NCI-H1436 (cell line): ENCODE results near the gene MTX2.

ENCODE experiments used
- DNase-seq: peaks from one replicate; lab custom pipeline; 2025; lab: John Stamatoyannopoulos, UW

MTX2 gene

DNA sequence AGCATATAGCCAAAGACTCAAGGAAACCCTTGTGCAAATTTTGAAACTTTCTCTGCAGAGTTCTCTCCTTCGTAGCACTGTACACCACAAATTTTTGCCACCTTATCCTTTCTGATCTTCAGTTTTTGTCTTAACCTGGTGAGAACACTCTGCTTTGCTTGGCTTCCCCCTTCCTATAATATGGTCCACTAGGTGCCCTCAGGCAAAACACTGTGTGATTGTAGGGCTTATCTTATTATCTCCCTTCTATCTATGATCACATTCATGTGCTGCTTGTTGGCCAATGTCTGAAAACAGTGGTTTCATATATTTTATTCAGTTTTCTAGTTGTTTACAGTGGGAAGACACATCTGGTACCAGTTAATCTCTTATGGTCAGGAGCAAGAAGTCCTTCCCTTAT, 111.1 kb downstream of the MTX2 start:
- DNase-seq: no peak

DNA sequence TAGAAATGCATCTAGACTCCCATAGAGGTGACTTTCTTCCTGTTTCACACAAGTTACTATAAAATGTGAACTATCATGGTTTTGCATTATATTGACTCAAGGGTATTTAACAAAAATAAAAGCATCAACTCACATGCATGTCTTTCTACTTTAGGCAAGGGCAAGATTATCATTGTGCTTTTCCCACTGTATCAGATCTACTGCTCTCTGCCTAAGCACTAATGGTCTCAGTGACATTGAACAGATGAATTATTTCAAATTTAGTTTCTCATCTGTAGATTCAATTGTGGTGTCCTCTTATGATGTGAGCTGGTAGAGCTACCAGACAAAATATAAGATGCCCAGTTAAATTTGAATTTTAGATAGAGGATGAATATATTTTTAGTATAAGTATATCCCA, 113.9 kb downstream of the MTX2 start:
- no peak for DNase-seq

DNA sequence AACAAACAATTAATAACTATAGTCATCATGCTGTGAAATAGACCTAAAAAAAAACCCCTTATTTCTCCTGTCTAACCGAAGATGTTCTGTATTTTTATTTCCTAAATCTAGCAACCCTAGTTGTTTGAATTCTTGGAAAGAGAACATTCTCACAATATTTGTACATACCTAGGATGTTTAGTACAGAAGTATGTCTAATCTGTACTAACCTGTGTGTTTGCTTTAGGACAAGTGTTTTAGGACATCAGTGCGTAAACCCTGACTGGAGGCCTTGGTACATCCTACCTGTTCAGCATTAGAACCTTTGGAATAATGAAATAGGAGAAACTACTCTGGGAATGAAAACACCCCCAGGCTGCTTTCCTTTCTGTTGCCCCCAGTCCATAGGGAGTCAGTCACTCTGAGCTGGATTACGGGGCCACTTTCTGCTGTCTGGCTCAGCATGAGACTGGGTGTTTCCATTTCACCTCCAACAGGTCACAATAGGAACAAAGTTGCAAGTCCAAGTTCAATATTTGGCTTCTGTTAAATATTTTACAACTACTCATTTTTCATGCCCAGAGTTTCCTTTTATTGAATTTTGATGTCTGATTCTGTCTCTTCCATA, 114.7 kb downstream of the MTX2 start:
- no peak for DNase-seq

DNA sequence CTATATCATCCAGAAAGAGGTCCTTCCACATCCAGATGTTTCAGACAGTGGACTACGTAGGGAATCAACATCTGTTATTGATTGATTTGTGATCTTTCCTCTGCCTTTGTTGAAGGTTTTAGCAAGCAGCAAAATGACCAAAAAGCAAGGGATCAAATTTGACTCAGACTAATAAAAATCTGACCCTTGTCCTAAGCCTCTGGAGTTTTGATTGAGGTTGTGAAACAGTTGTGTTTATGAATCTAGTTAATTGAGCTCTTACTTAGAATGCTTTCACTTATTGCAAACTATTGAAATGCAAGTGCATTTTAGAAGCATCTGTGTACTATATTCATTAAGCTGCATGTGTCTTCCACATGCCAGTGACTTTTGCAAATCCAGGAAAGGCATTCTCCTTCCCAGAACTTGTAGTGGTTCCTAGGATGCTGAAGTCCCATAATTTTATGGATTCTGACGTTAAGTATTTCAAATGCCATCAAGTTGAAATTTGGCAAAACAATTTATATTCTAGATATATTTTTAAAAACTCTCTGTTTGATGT, 116.0 kb downstream of the MTX2 start:
- DNase-seq: no peak

DNA sequence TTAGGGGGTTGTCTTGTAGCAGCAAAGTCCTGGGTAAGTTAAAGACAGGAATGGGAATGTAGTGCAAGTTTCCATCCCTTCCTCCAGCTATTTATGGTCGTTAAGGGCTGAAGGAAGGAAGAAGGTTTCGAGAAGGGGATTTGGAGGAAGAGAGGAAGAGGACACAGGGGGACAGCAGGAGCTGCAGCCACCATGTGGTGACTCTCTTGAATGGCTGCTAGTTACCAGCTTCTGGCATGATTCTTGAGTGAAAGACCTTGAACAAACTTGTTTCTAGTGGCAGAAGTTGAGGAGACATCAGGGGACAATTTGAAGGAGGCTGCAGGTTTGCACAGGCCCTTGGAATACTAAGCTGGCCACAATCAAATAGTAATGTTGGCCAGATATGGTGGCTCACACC, 116.6 kb downstream of the MTX2 start:
- DNase-seq: no peak
